Measurements from ENCODE around the gene ARFIP1.

GRCh38 chr4:152805818-152806217 lies 26.1 kb downstream of the ARFIP1 start:
- TF ChIP-seq CTCF (IDR thresholded peaks at IDR 0.05): no peak
- no peak for TF ChIP-seq EZH2 (IDR thresholded peaks at IDR 0.05)
- TF ChIP-seq EZH2phosphoT487 (IDR thresholded peaks at IDR 0.05): no peak

Data from neural progenitor cell (in vitro differentiated cells).